Activated effector memory CD4-positive, alpha-beta T cell treated with anti-CD3 and anti-CD28 coated beads, Interleukin-2, amount 50 U/mL, for 16 hours (primary cell): ENCODE data around the gene ZFP3.
"Not testable (repeated sequence)": the region's sequence is repeated elsewhere in the genome, so short reads cannot be mapped to it uniquely, and the experiment has no call there.

Experiments used
- DNase-seq: peaks from one replicate; pipeline ENCODE4 v3.0.0-alpha.2; 2020

ZFP3 gene

DNA sequence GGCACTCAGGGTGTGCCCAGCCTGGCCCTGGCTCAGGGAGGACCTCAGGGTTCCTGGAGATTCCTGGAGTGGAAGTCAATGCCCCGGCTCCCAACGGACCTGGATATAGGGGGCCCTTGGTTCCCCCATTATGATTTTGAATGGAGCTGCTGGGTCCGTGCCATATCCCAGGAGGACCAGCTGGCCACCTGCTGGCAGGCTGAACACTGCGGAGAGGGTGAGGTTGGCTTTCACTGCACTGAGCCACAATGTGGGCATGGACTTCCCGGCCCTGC lies 61.1 kb downstream of the ZFP3 start:
- no peak for DNase-seq

DNA sequence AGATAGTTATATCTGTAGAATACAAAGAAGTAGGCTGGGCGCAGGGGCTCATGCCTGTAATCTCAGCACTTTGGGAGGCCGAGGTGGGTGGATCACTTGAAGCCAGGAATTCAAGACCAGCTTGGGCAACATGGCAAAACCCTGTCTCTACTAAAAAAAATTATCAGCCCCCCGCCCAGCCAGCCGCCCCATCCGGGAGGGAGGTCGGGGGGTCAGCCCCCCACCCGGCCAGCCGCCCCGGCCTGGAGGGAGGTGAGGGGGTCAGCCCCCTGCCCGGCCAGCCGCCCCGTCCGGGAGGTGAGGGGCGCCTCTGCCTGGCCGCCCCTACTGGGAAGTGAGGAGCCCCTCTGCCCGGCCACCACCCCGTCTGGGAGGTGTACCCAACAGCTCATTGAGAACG lies 64.6 kb downstream of the ZFP3 start:
- DNase-seq, result not testable (repeated sequence)
